Activated T-helper 1 cell treated with anti-CD3 and anti-CD28 coated beads, Interleukin-12 subunit alpha, Interleukin-12 subunit beta, Interleukin-2, Interleukin-4 antibody, amounts not matched to agents 30 ng/mL and 10 ng/mL and 1 ng/mL, durations not matched to agents 14 hours and 24 hours and 36 hours (primary cell): ENCODE data around the gene EXOC7. TPM values are rescaled to one million over a fixed set of nuclear protein-coding genes. Genes with fewer than 3 reads are reported as not detected.

ENCODE experiments used
- DNase-seq: peaks from one replicate; pipeline ENCODE4 v3.0.0; 2021; ENCODE audit warnings: low spot score
- H3K27ac Mint-ChIP-seq: one replicate; pipeline ENCODE4 v1.8.0; 2021; ENCODE audit warnings: mild to moderate bottlenecking, mixed read lengths
- H3K27me3 Mint-ChIP-seq: one replicate; pipeline ENCODE4 v1.8.0; 2022; ENCODE audit warnings: mild to moderate bottlenecking, moderate library complexity, mixed read lengths; ENCODE audit not compliant: insufficient read depth
- H3K36me3 Mint-ChIP-seq: one replicate; pipeline ENCODE4 v1.8.0; 2021; ENCODE audit warnings: low read depth, mixed read lengths
- H3K4me1 Mint-ChIP-seq: one replicate; pipeline ENCODE4 v1.8.0; 2021; ENCODE audit warnings: low read depth, mixed read lengths
- H3K4me3 Mint-ChIP-seq: one replicate; pipeline ENCODE4 v1.8.0; 2021; ENCODE audit warnings: mild to moderate bottlenecking, moderate library complexity, mixed read lengths
- H3K9me3 Mint-ChIP-seq: one replicate; pipeline ENCODE4 v1.8.0; 2021; ENCODE audit warnings: mixed read lengths
- intact Hi-C: fragments of 100-400 bp; cut with micrococcal nuclease; formaldehyde crosslinking; loops from one replicate; pipeline ENCODE4 v1.15.1; 2024
- total RNA-seq: library from RNA; stranded (reverse); gene quantifications from 2 replicates; pipeline ENCODE4 v1.2.3, GENCODE V29; 2022

Gene EXOC7
- total RNA-seq, 1 donor from 2014 or later = 108 TPM

DNA sequence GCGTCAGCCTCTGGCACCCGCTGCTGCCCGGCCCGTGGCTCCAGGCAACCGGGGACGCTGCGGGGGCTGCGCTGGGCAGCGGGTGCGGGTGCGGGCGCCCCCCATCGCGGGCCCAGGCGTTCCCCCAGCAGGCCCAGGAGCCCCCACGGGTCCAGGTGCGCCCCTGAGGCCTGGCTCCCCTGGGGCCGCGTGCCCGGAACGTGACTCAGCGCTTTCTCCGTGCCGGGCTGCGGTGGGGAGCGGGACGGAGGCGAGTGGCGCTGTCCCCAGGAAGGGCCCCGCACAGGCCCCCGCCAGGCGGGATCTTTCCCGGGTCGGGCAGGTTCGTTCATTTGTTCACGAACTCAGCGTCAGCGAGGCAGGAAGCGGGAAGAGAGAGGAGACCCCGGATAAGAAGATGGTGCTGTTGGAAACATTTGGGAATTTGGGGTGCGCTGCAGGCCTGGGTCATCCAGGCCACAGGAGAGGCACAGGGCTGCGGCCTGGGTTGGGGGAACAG, 18.4 kb upstream of the EXOC7 start:
- H3K36me3 Mint-ChIP-seq = no peaks in the 10 kb centered on the region
- no peaks in the 10 kb centered on the region for H3K9me3 Mint-ChIP-seq
- no peak overlapping the region for H3K27ac Mint-ChIP-seq
- peaks cover 5% of the 10 kb centered on the region for H3K27me3 Mint-ChIP-seq
- peaks cover 17% of the 10 kb centered on the region for H3K4me1 Mint-ChIP-seq
- DNase-seq = no peak
- intact Hi-C loops = loop anchor here (1.0 to 2.0 kb wide), 4 partner anchors 19 to 177 kb away; partner anchors contain the start of gene EXOC7
- H3K4me3 Mint-ChIP-seq = peak overlapping the region; percentile 39

- Mint-ChIP-seq H3K27ac (peak overlapping the region; percentile 45), H3K4me3 (no peak overlapping the region), H3K9me3 (no peaks in the 10 kb centered on the region)
These were observed 17.0 kb upstream of the EXOC7 start for GRCh38 chr17:76120658-76121008.

GRCh38 chr17:76119409-76120371, 16.1 kb upstream of the EXOC7 start:
- no peak overlapping the region for H3K27ac Mint-ChIP-seq
- peaks cover 5% of the 10 kb centered on the region for H3K27me3 Mint-ChIP-seq
- no peak overlapping the region for H3K4me3 Mint-ChIP-seq
- no peak for DNase-seq
- intact Hi-C loops = loop anchor here (2.0 kb wide), 1 partner anchor 17 kb away; the partner anchor contains the start of gene EXOC7
- H3K4me1 Mint-ChIP-seq = peaks cover 4% of the 10 kb centered on the region
- no peaks in the 10 kb centered on the region for H3K9me3 Mint-ChIP-seq
- no peaks in the 10 kb centered on the region for H3K36me3 Mint-ChIP-seq

More at GRCh38 chr17:76120658-76121008, 17.0 kb upstream of the EXOC7 start:
- H3K4me1 Mint-ChIP-seq = peaks cover 4% of the 10 kb centered on the region
- intact Hi-C loops = loop anchor here (1.0 to 2.0 kb wide), 4 partner anchors 18 to 179 kb away; partner anchors contain the start of gene EXOC7
- DNase-seq = no peak
- H3K27me3 Mint-ChIP-seq = peaks cover 5% of the 10 kb centered on the region
- H3K36me3 Mint-ChIP-seq = no peaks in the 10 kb centered on the region

DNA sequence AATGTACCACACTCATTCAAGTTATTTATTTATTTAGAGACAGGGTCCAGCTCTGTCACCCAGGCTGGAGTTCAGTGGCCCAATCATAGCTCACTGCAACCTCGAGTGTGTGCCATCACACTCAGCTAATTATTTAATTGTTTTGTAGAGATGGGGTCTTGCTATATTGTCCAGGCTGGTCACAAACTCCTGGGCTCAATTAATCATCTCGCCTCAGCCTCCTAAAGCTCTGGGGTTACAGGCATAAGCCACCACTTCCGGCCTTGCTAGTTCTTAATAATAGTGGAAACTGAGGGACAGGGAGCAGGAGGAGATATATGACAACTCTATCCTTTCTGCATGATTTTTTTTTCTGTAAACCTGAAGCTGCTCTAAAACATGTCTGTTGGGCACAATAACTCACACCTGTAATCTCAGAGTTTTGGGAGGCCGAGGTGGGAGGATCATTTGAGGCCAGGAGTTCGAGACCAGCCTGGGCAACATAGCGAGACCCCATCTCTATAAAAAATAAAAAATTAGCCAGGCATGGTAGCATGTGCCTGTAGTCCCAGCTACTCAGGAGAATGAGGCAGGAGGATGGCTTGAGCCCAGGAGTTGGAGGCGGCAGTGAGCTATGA, 11.7 kb upstream of the EXOC7 start:
- Mint-ChIP-seq H3K4me1 (no peaks in the 10 kb centered on the region), H3K27ac (no peak overlapping the region), H3K27me3 (peaks cover 4% of the 10 kb centered on the region), H3K36me3 (no peaks in the 10 kb centered on the region), H3K9me3 (no peaks in the 10 kb centered on the region), H3K4me3 (no peak overlapping the region)
- intact Hi-C loops = no loop called here
- no peak for DNase-seq

DNA sequence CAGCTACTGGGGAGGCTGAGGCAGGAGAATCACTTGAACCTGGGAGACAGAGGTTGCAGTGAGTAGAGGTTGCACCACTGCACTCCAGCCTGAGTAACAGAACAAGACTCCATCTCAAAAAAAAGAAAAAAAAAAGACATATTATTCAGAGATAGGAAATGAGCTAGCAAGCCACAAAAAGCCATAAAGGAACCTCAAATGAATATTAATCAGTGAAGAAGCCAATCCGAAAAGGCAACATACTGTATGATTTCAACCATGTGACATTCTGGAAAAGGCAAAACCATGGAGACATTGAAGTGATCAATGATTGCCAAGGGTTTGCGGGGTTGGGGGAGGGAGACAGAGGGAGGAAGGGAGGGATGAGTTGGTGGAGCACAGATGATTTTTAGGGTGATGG, 8.4 kb upstream of the EXOC7 start:
- no peaks in the 10 kb centered on the region for H3K36me3 Mint-ChIP-seq

GRCh38 chr17:76107509-76107908, 3.9 kb upstream of the EXOC7 start:
- Mint-ChIP-seq H3K9me3 (no peaks in the 10 kb centered on the region), H3K36me3 (peaks cover 2% of the 10 kb centered on the region), H3K27ac (no peak overlapping the region), H3K4me1 (peaks cover 10% of the 10 kb centered on the region), H3K4me3 (no peak overlapping the region), H3K27me3 (peaks cover 5% of the 10 kb centered on the region)
- intact Hi-C loops = loop anchor here (1.0 to 10.0 kb wide), 2 partner anchors 93 to 277 kb away; partner anchors contain the start of gene SPHK1
- DNase-seq = no peak

More for the DNA sequence above, 8.4 kb upstream of the EXOC7 start:
- no peaks in the 10 kb centered on the region for H3K9me3 Mint-ChIP-seq
- intact Hi-C loops = no loop called here
- no peak overlapping the region for H3K4me3 Mint-ChIP-seq
- no peak for DNase-seq
- H3K27me3 Mint-ChIP-seq = peaks cover 5% of the 10 kb centered on the region
- no peaks in the 10 kb centered on the region for H3K4me1 Mint-ChIP-seq
- no peak overlapping the region for H3K27ac Mint-ChIP-seq

DNA sequence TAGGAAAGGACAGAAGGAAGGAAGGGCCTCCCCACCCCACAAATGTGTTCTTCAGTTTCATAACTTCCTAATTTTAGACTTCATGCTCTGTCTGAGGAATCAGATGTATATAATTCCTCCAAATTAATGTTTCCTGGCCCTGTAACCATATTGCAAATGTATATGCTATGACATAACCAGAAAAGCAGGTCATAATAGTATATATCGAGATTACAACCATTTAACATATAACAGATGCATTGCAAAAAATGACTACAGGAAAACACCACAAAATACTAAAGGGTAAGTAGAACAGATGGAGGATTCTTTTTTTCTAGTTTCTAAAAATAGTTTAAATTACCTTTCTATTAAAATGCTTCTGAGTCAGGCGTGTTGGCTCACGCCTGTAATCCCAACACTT, 3.1 kb upstream of the EXOC7 start:
- peaks cover 2% of the 10 kb centered on the region for H3K36me3 Mint-ChIP-seq
- H3K4me3 Mint-ChIP-seq = no peak overlapping the region
- H3K4me1 Mint-ChIP-seq = peaks cover 11% of the 10 kb centered on the region
- H3K27ac Mint-ChIP-seq = no peak overlapping the region
- peaks cover 5% of the 10 kb centered on the region for H3K27me3 Mint-ChIP-seq
- no peaks in the 10 kb centered on the region for H3K9me3 Mint-ChIP-seq
- intact Hi-C loops = loop anchor here (1.0 to 10.0 kb wide), 2 partner anchors 92 to 278 kb away; partner anchors contain the start of gene SPHK1
- no peak for DNase-seq

DNA sequence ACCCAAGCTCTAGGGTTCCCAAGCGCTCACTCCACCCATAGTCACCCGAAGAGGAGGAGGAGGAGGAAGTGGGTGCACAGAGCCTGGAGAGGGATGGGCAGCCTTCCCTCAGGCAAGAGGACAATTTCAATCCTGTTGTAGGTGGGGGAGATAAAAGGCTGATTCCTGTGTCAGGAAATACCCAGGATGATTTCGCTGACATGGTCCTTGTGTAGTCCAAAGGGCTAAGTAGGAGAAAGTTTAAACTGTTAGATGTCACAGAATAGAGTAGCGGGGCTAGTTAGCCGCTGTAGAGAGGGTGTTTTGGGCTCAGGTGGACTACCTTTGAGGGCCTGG, 1.3 kb upstream of the EXOC7 start:
- Mint-ChIP-seq H3K4me1 (peaks cover 14% of the 10 kb centered on the region), H3K36me3 (peaks cover 10% of the 10 kb centered on the region), H3K27me3 (peaks cover 3% of the 10 kb centered on the region), H3K4me3 (peak overlapping the region; percentile 96), H3K9me3 (no peaks in the 10 kb centered on the region), H3K27ac (peak overlapping the region; percentile 58)
- intact Hi-C loops = loop anchor here (10.0 kb wide), 1 partner anchor 280 kb away; the partner anchor contains the start of gene SPHK1
- DNase-seq = no peak

- peak overlapping the region; percentile 96 for H3K4me3 Mint-ChIP-seq
- peak overlapping the region; percentile 93 for H3K27ac Mint-ChIP-seq
- peaks cover 15% of the 10 kb centered on the region for H3K4me1 Mint-ChIP-seq
- H3K36me3 Mint-ChIP-seq = peaks cover 15% of the 10 kb centered on the region
- no peaks in the 10 kb centered on the region for H3K9me3 Mint-ChIP-seq
- no peak for DNase-seq
- H3K27me3 Mint-ChIP-seq = peaks cover 3% of the 10 kb centered on the region
- intact Hi-C loops = loop anchor here (10.0 kb wide), 1 partner anchor 280 kb away; the partner anchor contains the start of gene SPHK1
These were observed 731 bp upstream of the EXOC7 start for GRCh38 chr17:76104140-76104895.

DNA sequence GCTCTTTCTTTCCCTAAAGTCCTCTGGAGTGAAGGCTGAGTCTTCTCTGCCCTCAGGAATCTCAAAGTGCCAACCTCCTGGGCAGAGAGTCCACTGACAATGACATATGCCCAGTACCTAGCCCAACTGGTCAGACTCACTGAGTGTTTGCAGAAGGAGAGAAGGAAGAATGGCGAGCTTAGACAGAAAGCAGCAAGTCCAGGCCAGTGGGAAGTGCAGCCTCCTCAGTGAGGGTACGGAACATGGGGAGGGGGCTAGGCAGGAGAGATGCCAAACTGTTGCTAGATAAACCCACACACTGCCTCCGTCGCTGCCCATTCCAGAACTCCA, 678 bp downstream of the EXOC7 start:
- intact Hi-C loops = loop anchor here (1.0 to 10.0 kb wide), 6 partner anchors 18 to 282 kb away; partner anchors contain the start of genes ACOX1, FOXJ1, SPHK1 and TEN1
- DNase-seq = no peak
- no peaks in the 10 kb centered on the region for H3K9me3 Mint-ChIP-seq
- H3K36me3 Mint-ChIP-seq = peaks cover 21% of the 10 kb centered on the region
- no peaks in the 10 kb centered on the region for H3K27me3 Mint-ChIP-seq
- peak overlapping the region; percentile 96 for H3K4me3 Mint-ChIP-seq
- peak overlapping the region; percentile 93 for H3K27ac Mint-ChIP-seq
- peaks cover 15% of the 10 kb centered on the region for H3K4me1 Mint-ChIP-seq

DNA sequence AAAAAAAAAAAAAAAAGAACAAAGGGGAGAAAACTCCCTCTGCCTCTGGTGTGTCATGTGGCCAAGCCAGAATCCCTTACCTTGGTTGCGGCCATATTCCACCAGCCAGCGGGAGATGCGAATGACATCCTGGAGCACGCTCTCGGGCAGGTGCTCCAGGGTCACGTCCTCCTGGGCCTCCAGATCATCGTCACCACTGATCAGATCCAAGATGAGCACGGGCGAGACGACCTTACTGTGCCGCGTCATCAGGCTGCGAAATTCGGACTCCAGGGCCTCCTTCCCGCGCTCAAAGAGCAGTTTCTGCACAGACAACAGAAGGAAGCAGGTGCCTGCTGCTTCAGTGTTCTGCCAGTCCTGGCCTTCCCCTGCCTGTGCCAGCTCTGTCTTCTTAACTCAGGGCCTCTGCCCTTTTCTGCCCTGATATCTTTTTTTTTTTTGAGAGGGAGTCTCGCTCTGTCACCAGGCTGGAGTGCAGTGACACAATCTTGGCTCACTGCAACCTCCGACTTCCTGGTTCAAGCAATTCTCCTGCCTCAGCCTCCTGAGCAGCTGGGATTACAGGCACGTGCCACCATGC, 5.8 kb downstream of the EXOC7 start:
- Mint-ChIP-seq H3K4me1 (peaks cover 8% of the 10 kb centered on the region), H3K27ac (no peak overlapping the region), H3K27me3 (no peaks in the 10 kb centered on the region), H3K36me3 (peaks cover 36% of the 10 kb centered on the region), H3K9me3 (no peaks in the 10 kb centered on the region), H3K4me3 (no peak overlapping the region)
- intact Hi-C loops = no loop called here
- DNase-seq = no peak

GRCh38 chr17:76095943-76096342, 7.6 kb downstream of the EXOC7 start:
- Mint-ChIP-seq H3K4me1 (peaks cover 5% of the 10 kb centered on the region), H3K9me3 (no peaks in the 10 kb centered on the region), H3K36me3 (peaks cover 35% of the 10 kb centered on the region), H3K4me3 (no peak overlapping the region), H3K27ac (no peak overlapping the region), H3K27me3 (no peaks in the 10 kb centered on the region)
- intact Hi-C loops = no loop called here
- DNase-seq = no peak
